ENCODE measurements around the gene ATPAF1.
"Not testable (repeated sequence)": the region's sequence is repeated elsewhere in the genome, so short reads cannot be mapped to it uniquely, and the experiment has no call there.

ATPAF1 gene

GRCh38 chr1:46667782-46668760, at the start of gene ATPAF1:
Gene ATPAF1, minus strand, starts transcription at chr1:46668364. Its CDS starts 42 bp downstream, at chr1:46668322.
- peak; percentile 27 to 58 (median 42) for DNase-seq (ENCODE audit: low read depth in 4 of 4, low spot score in 1 of 4)

- DNase-seq (ENCODE audit: low read depth in 4 of 4, low spot score in 1 of 4) = no peak
Measured at GRCh38 chr1:46717654-46718053, 49.5 kb upstream of the ATPAF1 start.

GRCh38 chr1:46714976-46715375, 46.8 kb upstream of the ATPAF1 start:
- DNase-seq (ENCODE audit: low read depth in 4 of 4, low spot score in 1 of 4) = no peak

GRCh38 chr1:46708121-46708520, 40.0 kb upstream of the ATPAF1 start:
- DNase-seq (ENCODE audit: low read depth in 4 of 4, low spot score in 1 of 4) = no peak

- DNase-seq (ENCODE audit: low read depth in 4 of 4, low spot score in 1 of 4) = no peak
Measured at GRCh38 chr1:46705408-46705807, 37.2 kb upstream of the ATPAF1 start.

GRCh38 chr1:46703927-46704641, 35.9 kb upstream of the ATPAF1 start:
- DNase-seq (ENCODE audit: low read depth in 4 of 4, low spot score in 1 of 4) = no peak

- no peak for DNase-seq (ENCODE audit: low read depth in 4 of 4, low spot score in 1 of 4)
Measured at GRCh38 chr1:46699666-46700065, 31.5 kb upstream of the ATPAF1 start.

GRCh38 chr1:46697053-46697452, 28.9 kb upstream of the ATPAF1 start:
- DNase-seq (ENCODE audit: low read depth in 4 of 4, low spot score in 1 of 4) = no peak

GRCh38 chr1:46694676-46695075, 26.5 kb upstream of the ATPAF1 start:
- not testable (repeated sequence) for DNase-seq (ENCODE audit: low read depth in 4 of 4, low spot score in 1 of 4)

- no peak for DNase-seq (ENCODE audit: low read depth in 4 of 4, low spot score in 1 of 4)
Measured at GRCh38 chr1:46692811-46693770, 24.9 kb upstream of the ATPAF1 start.

- DNase-seq (ENCODE audit: low read depth in 4 of 4, low spot score in 1 of 4) = no peak
Measured at GRCh38 chr1:46691997-46692790, 24.0 kb upstream of the ATPAF1 start.

GRCh38 chr1:46690931-46691421, 22.8 kb upstream of the ATPAF1 start:
- DNase-seq (ENCODE audit: low read depth in 4 of 4, low spot score in 1 of 4) = no peak

GRCh38 chr1:46689897-46690296, 21.7 kb upstream of the ATPAF1 start:
- DNase-seq (ENCODE audit: low read depth in 4 of 4, low spot score in 1 of 4) = no peak

- DNase-seq (ENCODE audit: low read depth in 4 of 4, low spot score in 1 of 4) = no peak
Measured at GRCh38 chr1:46689356-46689755, 21.2 kb upstream of the ATPAF1 start.

- DNase-seq (ENCODE audit: low read depth in 4 of 4, low spot score in 1 of 4) = no peak
Measured at GRCh38 chr1:46687921-46688509, 19.9 kb upstream of the ATPAF1 start.

GRCh38 chr1:46687093-46687659, 19.0 kb upstream of the ATPAF1 start:
- DNase-seq (ENCODE audit: low read depth in 4 of 4, low spot score in 1 of 4) = no peak

GRCh38 chr1:46686255-46686654, 18.1 kb upstream of the ATPAF1 start:
- no peak for DNase-seq (ENCODE audit: low read depth in 4 of 4, low spot score in 1 of 4)

- DNase-seq (ENCODE audit: low read depth in 4 of 4, low spot score in 1 of 4) = no peak
Measured at GRCh38 chr1:46684670-46685069, 16.5 kb upstream of the ATPAF1 start.

GRCh38 chr1:46682064-46682463, 13.9 kb upstream of the ATPAF1 start:
- no peak for DNase-seq (ENCODE audit: low read depth in 4 of 4, low spot score in 1 of 4)
